GM12872 (cell line): Measurements from ENCODE around the gene PSMB7.

Source experiments
- CTCF ChIP-seq: IDR thresholded peaks from 3 replicates; pipeline ENCODE4 v1.5.1; 2011; ENCODE audit warnings: low read depth, mild to moderate bottlenecking, low read length, moderate library complexity; ENCODE audit not compliant: insufficient read depth

Gene PSMB7

GRCh38 chr9:124384846-124385245 lies 30.4 kb downstream of the PSMB7 start:
- no peak for TF ChIP-seq CTCF

GRCh38 chr9:124384210-124384609 lies 31.0 kb downstream of the PSMB7 start:
- no peak for TF ChIP-seq CTCF

- TF ChIP-seq CTCF = no peak
These were observed 33.9 kb downstream of the PSMB7 start for GRCh38 chr9:124381170-124381945.

GRCh38 chr9:124377551-124378406 lies 37.5 kb downstream of the PSMB7 start:
- TF ChIP-seq CTCF = no peak

GRCh38 chr9:124376329-124376728 lies 38.9 kb downstream of the PSMB7 start:
- no peak for TF ChIP-seq CTCF

GRCh38 chr9:124375726-124376125 lies 39.5 kb downstream of the PSMB7 start:
- TF ChIP-seq CTCF = no peak

GRCh38 chr9:124373851-124374250 lies 41.4 kb downstream of the PSMB7 start:
- TF ChIP-seq CTCF = no peak
